Sigmoid colon (tissue), 3 donors: ENCODE results near the gene ADARB1.

Experiments used
- CTCF ChIP-seq, 4 experiments: fragments of 450-650 bp in 3 of 4; fragments of 200-600 bp in 1 of 4; IDR thresholded peaks; one replicate each; pipeline ENCODE4 v1.5.1; 2016 to 2019; ENCODE audit warnings: antibody characterized with exemption in 4 of 4, mild to moderate bottlenecking in 3 of 4, moderate library complexity in 2 of 4
- POLR2A ChIP-seq, 2 donors: fragments of 450-650 bp; IDR thresholded peaks; one replicate each; pipeline ENCODE4 v1.6.1; 2016; ENCODE audit warnings: antibody characterized with exemption in 2 of 2, mild to moderate bottlenecking in 2 of 2, moderate library complexity in 2 of 2

GRCh38 chr21:45045481-45045880 lies 28.9 kb upstream of the ADARB1 start:
- TF ChIP-seq CTCF (IDR thresholded peaks at IDR 0.05) (no peak), POLR2A (IDR thresholded peaks at IDR 0.05) (no peak)
